HS-5 (cell line): ENCODE results near the gene FMNL2.
A peak's percentile ranks its signal among the peaks of the same experiment; 100 is the strongest.

Experiments used
- DNase-seq: peaks from one replicate; pipeline ENCODE4 v3.0.0-alpha.2; 2012; ENCODE audit warnings: low read depth

FMNL2 gene

GRCh38 chr2:152339556-152340286 is 4.7 kb downstream of the FMNL2 start:
- no peak for DNase-seq

GRCh38 chr2:152342259-152343046 is 7.5 kb downstream of the FMNL2 start:
- no peak for DNase-seq

- no peak for DNase-seq
These were observed 8.5 kb downstream of the FMNL2 start for GRCh38 chr2:152343426-152343825.

GRCh38 chr2:152344579-152345195 is 9.7 kb downstream of the FMNL2 start:
- DNase-seq, result no peak

GRCh38 chr2:152347076-152347475 is 12.1 kb downstream of the FMNL2 start:
- DNase-seq, result peak; percentile 79

GRCh38 chr2:152348388-152348787 is 13.4 kb downstream of the FMNL2 start:
- DNase-seq, result no peak

GRCh38 chr2:152349416-152349815 is 14.4 kb downstream of the FMNL2 start:
- no peak for DNase-seq

- no peak for DNase-seq
These were observed 15.2 kb downstream of the FMNL2 start for GRCh38 chr2:152350155-152350679.

- DNase-seq, result no peak
These were observed 17.6 kb downstream of the FMNL2 start for GRCh38 chr2:152352616-152353015.

- no peak for DNase-seq
These were observed 18.4 kb downstream of the FMNL2 start for GRCh38 chr2:152353364-152353763.

- DNase-seq, result no peak
These were observed 19.2 kb downstream of the FMNL2 start for GRCh38 chr2:152354069-152354755.

- DNase-seq, result no peak
These were observed 19.9 kb downstream of the FMNL2 start for GRCh38 chr2:152354909-152355308.

- DNase-seq, result no peak
These were observed 20.4 kb downstream of the FMNL2 start for GRCh38 chr2:152355409-152355831.

GRCh38 chr2:152359573-152360363 is 24.8 kb downstream of the FMNL2 start:
- no peak for DNase-seq

GRCh38 chr2:152363936-152364335 is 29.0 kb downstream of the FMNL2 start:
- no peak for DNase-seq

GRCh38 chr2:152367547-152368390 is 32.8 kb downstream of the FMNL2 start:
- DNase-seq, result no peak

- DNase-seq, result peak; percentile 45
These were observed 34.3 kb downstream of the FMNL2 start for GRCh38 chr2:152369176-152369860.

- no peak for DNase-seq
These were observed 35.8 kb downstream of the FMNL2 start for GRCh38 chr2:152370783-152371182.

GRCh38 chr2:152372438-152372984 is 37.5 kb downstream of the FMNL2 start:
- DNase-seq, result no peak
